Activated CD8-positive, alpha-beta memory T cell treated with anti-CD3 and anti-CD28 coated beads for 36 hours (primary cell): Measurements from ENCODE around the gene SNAPC4. TPM values are rescaled to one million over a fixed set of nuclear protein-coding genes. Genes with fewer than 3 reads are reported as not detected.

Experiments used
- CTCF ChIA-PET: fragments of 350-600 bp; sonication (Branson Sonifier 250); formaldehyde crosslinking; loops from one replicate; lab custom pipeline; 2021; ENCODE audit warnings: antibody characterized with exemption; lab: Charles Lee
- POLR2A ChIA-PET: fragments of 350-600 bp; sonication (Branson Sonifier 250); formaldehyde crosslinking; loops from one replicate; lab custom pipeline; 2021; ENCODE audit warnings: antibody characterized with exemption; lab: Charles Lee
- total RNA-seq, 2 experiments: library from RNA; stranded (reverse); gene quantifications; one replicate each; pipeline ENCODE4 v1.2.3, GENCODE V29; 2021

The SNAPC4 gene
- total RNA-seq, 2 experiments from 2014 or later: 23.4 to 24.5 TPM

DNA sequence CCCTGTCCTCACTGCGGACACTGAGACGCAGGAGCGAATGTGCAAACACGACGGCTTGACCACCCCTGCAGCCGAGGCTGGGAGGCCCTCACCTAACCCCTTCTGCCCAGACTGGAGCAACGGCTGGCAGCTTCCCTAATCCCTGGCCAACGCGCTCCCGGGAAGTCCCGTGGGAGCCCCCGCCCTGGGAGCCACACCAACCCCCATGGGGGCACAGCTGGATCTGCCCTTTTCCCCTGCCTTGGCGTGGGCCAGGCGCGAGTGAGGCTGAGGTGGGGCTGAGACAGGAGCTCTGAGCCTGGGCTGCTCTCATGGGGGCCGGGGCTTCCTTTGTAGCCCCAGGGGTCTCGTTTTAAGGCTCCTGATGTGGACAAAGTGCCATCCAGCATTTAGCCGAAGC is 31.8 kb downstream of the SNAPC4 start:
- ChIA-PET POLR2A (no interaction called here), CTCF (no interaction called here)

DNA sequence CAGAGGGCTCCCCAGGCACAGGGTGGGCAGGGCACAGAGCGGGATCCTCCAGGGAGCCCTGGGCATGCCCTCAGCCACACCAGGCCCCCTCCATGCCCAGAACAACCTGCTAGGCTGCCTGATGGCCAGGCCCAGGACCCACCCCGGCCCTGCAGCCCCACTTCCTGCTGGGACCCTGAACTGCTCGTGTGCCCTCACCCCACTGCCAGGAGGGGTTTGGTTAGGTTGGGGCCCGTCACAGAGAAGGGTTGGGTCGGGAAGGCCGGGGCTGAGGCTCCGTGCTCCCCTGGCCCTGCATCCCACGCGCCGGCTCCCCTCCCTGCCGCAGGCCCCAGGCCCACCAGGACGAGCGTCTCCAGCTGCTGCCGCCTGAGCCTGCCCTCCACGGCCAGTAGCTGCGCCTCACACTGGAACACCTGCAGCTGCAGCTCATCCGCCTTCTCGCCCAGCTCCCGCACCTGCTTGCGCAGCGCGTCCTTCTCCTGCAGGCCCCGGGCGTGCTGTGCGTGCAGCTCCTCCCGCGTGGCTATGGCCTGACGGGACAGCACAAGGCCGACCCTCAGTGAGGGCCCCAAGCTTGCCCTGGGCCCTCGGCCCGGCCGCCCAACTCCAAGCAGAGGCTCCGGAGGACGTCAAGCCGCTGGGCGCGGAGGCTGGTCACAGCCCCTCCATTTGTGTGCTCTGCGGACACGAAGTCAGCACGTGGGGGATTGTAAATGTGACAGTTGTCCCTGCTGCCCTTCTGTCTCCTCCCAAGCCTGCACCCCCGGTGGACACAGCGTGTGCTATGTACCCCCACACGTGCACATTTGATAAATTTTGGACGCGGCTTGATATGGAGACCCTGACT is 32.4 kb downstream of the SNAPC4 start:
- ChIA-PET POLR2A (no interaction called here), CTCF (interaction anchor here (0.9 kb wide), 1 partner anchor 36 kb away, joined by 3 read pairs; no protein-coding TSS in a partner anchor)

DNA sequence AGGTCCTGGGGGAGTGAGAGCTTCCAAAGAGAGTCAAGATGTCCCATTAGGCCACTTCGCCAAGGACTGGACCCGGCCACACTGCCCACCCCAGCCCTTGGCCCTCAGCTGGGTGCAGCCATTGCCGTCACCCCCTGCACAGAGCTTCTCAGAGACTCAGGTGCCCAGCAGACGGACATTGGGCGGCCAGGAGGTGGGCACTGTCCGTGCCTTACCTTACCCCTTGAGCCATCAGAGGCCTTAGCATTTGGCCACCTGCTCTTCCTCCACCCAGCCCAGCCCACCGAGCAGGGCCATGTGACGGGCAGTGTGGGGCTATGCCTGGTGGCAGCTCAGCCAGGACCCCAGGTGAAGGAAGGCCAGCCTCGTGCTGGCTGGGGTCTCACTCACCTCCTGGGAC is 33.1 kb downstream of the SNAPC4 start:
- CTCF ChIA-PET: interaction anchor here (0.5 to 0.9 kb wide), 2 partner anchors 37 to 370 kb away, joined by 3 read pairs; no protein-coding TSS in a partner anchor
- POLR2A ChIA-PET: no interaction called here

DNA sequence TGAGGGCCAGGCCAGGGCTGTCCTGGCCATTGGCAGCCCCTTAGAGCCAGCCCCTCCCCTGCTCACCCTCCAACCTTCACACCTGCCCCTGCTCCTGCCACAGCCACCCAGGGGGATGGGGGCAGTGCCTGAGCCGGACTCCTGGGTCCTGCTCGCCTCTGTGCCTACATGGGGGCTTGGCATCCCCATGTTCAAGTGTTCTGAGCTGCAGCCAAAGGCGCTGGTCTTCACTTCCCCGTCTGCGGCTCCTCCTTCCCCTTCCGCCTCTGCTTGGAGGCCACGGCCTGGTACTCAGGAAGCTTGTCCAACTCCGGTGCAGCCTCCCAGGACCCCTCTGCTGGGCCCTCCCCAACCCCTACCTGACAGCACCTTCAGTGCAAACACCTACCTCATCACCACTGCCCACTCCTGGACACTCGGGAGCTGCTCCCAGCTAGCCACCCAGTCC is 34.2 kb downstream of the SNAPC4 start:
- ChIA-PET CTCF (no interaction called here), POLR2A (no interaction called here)

DNA sequence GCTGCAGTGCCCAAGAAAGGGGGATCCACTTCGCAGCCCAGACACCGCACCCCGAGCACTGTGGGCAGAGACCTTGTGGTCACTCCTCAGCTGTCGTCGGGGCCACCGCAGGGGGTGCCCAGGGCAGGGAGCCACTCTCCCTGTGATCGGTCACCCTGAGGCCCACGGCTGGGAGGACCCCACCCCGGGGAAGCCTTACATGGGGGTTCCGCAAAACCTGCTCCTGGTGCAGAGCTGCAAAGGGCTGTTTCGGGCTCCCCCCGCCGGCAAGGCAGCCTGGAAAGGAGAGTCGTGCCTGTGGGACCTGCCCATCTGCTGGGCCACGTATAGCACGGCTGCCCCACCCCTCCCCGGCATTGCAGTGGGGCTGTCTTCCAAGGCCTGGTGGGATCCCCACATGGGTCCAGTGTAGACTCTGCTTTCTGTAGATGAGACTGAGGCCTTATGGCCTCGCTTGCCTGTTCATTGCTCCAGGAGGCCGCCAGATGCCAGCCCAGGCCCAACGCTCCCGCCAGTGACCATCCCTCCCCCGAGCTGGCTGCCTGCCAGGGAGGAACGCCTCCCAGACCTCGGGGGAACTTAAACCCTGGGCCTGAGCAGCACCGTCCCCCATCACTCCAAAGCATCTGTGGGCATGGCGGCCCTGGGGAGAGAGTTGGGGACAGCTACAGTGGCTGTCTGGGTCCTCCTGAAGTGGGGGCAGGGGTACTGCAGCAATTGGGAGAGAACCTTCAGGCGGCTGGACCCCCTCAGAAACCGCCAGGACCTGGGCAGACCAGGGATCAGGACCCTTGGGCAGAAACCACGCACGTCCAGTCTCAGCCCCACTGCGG is 34.8 kb downstream of the SNAPC4 start:
- CTCF ChIA-PET: interaction anchor here (0.5 to 2.4 kb wide), 2 partner anchors 53 to 203 kb away, joined by 3 to 15 read pairs; no protein-coding TSS in a partner anchor
- POLR2A ChIA-PET: no interaction called here

DNA sequence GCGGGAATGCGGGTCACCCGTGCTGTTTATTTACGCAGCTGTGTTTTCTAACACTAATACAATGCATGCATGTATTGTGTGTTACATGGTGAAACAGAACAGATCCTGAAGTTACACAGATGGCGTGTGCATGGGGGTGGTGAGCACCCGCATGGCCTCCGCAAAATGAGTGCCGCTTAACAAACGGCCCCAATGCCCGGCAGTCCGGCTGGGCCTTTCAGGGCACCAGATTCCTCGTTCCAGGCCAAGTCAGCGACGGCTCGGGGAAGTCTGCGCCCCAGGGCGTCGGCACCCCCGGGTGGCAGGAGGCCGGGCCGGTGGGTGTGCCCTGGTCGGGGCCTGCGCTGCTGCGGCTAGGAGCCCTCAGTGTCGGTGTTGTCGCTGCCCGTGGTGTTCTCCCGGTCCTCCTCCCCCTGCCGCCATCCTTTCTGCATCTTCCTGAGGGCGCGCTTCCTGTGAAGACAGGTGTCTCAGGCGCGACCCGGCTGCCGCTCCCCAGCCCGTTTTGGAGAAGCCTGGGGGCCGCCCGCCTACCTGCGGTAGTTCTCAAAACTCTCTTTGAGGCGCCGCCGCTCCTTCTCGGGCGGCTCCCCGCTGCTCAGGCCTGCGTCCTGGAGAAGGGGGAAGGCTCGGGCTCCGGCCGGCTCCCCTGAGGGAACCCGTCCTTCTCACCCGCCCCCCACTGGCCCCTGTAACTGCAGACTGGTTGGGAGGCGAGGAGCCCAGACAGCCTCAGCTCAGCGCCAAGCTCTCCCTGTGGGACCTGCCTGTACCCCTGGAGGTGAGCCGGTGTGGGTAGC is 35.8 kb downstream of the SNAPC4 start:
- ChIA-PET CTCF (interaction anchor here (0.5 to 2.4 kb wide), 12 partner anchors 10 to 336 kb away, joined by 3 to 15 read pairs (median 3); partner anchors contain the start of gene SNAPC4), POLR2A (interaction anchor here (0.7 to 1.6 kb wide), 4 partner anchors 27 to 877 kb away, joined by 3 to 11 read pairs (median 4); partner anchors contain the start of genes ENTR1, PMPCA, SNAPC4 and TUBB4B)

DNA sequence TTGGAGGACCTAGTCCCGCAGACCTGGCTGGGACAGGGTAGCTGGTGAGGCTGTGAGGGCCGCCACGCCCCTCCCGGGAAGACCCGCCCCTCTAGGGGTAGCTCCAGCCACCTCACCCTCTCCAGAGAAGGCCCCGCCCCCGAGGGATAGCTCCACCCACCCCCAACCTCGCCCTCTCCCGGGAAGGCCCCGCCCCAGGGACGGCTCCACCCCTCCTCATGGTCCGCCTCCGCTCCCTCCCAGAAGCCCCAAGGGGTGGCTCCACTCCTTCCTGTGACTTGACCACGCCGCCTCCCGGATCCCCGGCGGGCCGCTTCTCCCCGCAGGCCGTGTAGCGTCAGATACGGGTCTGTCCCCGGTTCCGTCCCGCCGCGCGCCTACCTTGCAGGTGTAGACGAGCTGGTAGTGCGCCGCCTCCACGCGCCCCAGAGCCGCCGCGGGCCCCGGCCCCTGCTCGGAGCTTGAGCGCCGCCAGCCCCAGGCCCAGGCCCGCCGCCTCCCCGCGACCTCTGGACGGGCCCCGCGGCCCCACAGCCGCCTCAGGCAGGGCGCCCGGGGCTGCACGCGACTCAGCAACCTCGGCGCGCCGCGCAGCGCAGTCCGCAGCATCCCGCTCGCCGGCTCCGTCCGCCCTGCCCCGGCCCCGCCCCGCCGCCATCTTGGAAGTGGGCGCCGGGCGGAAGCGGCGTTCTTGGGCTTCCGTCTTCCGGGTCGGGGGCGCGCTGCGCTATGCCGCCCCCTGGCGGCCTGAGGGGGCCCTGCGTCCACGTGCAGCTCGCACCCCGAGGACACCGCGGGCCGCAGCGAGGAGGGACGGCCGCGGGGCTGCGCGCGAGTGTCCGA is 36.6 kb downstream of the SNAPC4 start, which contains the start of gene DNLZ:
TSS of gene DNLZ (minus strand) at position 639 of the 843 bp plus-strand sequence. CDS start at position 609, 30 bp downstream.
- CTCF ChIA-PET: interaction anchor here (0.6 to 2.4 kb wide), 13 partner anchors 9 to 394 kb away, joined by 3 to 15 read pairs (median 3); partner anchors contain the start of gene SNAPC4
- POLR2A ChIA-PET: interaction anchor here (0.6 to 1.6 kb wide), 11 partner anchors 25 to 878 kb away, joined by 3 to 11 read pairs (median 3); partner anchors contain the start of genes ENTR1, PMPCA, SNAPC4 and TUBB4B

DNA sequence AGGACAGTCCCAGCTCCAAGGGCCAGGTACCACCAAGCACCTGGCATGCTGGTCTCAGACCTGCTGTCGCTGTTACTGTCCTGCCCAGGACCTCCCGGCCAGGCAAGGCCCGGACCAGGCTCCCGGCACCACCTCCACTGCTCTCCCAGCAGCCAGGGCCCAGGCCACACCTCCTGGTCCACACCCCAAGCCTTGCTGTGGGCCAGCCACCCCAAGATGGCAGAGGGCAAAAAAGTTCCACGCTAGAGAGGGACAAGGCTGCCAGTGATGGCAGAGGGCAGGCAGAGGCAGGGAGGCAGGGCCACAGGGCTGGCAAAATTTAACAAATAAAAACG is 37.6 kb downstream of the SNAPC4 start:
- POLR2A ChIA-PET: interaction anchor here (0.6 to 1.6 kb wide), 8 partner anchors 24 to 305 kb away, joined by 3 to 11 read pairs (median 3); partner anchors contain the start of genes ENTR1, PMPCA and SNAPC4
- CTCF ChIA-PET: interaction anchor here (0.9 to 2.4 kb wide), 7 partner anchors 35 to 393 kb away, joined by 3 to 15 read pairs (median 8); partner anchors contain the start of gene SNAPC4

DNA sequence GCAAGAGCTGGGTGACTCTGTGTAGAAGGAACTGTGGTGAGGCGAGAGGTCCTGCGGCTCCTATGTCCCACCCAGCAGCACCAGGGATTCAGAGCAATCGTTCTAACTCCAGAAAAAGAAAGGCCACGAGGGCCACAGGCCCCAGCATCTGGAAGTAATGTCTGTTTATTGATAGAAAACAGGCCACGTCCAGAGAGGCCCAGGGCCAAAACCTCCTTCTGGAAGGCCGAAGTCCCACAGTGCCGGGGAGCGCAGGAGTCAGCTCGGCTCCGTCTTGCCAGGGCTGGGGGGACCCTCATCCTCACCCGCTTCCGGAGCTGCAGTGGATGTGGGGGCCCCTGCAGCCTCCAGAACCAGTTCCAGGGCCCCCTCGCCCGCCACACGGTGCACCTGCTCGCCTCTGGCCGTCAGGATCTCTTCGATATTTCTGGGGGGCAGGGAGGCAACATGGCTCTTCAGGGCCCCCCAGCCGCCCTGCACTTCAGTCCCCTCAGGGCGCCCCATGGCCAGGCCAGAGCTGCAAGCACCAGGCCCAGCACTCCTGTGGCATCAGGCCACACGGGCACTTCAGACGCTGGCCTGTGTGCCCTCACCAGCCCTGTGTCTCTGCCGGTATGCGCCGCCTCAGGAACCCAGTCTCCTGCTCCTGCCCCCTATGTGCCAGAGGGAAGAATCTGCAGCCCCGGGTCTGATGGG is 38.1 kb downstream of the SNAPC4 start:
- ChIA-PET CTCF (interaction anchor here (1.3 to 2.4 kb wide), 4 partner anchors 38 to 76 kb away, joined by 3 to 13 read pairs (median 6); partner anchors contain the start of gene SNAPC4), POLR2A (interaction anchor here (0.9 kb wide), 1 partner anchor 24 kb away, joined by 3 read pairs; no protein-coding TSS in a partner anchor)

DNA sequence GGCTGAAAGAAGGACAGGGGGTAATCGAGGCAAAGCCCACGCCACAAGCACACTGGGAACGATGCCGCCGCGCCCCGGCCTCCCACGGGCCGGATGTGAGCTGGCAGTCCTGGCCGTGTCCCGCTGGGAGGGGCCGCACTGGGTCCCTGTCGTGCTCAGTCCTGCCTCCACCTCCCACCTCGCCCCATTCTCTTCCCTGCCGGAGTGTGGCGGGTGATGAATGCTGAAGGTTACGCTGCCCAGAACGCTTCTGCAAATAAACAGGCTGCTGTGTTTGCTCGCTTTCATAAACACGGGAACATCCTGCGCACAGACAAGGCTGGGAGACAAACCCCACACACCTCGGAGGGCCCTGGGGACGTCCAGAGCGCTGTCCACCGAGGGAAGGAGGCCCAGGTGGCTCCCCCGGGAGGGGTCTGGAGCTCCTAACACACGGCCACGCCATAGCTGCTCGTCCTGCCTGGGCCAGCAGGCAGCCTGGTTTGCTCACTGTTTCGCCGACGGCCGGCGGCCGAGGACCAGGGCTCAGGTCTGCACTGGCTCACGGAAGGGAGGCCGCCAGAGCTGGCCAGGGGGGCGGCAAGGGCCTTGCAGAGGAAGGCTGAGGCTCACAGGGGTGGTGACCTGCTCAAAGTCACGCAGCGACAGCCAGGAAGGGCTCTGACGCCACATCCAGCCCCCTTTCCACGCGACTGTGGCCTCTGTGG is 38.8 kb downstream of the SNAPC4 start:
- POLR2A ChIA-PET: no interaction called here
- CTCF ChIA-PET: no interaction called here

DNA sequence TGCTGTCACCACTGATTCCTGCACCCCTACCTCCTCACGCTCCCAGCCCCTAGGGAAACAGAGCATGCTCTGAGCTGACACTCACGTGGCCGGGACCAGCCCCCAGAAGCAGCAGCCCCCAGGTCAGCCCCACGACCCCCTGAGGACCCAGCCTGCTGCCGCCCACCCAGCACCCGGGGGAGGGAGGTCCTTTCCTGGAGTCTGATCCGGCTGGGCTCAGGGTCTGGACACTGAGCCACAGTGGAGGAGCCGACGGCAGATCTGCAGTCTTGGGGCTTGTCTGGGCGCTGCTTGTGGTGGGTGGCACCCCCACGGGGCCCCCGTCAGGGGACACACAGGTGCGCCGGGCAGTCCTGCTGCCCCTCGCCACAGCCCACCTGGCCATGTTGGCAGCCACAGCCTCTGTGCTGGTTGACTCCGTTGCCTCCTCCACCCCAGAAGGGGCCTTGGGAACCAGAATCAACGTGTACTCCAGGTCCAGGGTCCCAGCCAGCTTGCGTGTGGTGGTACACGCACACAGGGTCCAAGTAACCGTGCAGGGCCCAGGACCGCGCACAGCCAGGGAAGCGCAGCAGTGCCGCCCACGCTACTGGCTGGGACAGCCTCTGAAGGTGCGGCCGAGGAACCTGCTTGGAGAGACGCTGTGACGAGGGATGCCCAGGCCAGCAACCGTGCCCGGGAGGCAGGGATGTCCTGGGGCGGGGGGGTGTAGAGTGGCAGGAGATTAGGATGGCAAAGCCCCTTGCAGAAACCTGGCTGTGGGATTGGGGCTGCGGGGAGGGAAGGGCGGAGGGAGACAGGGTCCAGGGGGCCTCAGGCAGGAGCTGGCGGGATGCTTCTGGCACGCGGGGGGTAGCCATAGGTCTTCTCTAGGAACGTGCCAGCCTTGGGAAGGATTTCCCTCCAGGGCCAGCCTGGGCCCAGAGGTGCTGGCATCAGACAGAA is 39.9 kb downstream of the SNAPC4 start:
- ChIA-PET CTCF (no interaction called here), POLR2A (no interaction called here)

DNA sequence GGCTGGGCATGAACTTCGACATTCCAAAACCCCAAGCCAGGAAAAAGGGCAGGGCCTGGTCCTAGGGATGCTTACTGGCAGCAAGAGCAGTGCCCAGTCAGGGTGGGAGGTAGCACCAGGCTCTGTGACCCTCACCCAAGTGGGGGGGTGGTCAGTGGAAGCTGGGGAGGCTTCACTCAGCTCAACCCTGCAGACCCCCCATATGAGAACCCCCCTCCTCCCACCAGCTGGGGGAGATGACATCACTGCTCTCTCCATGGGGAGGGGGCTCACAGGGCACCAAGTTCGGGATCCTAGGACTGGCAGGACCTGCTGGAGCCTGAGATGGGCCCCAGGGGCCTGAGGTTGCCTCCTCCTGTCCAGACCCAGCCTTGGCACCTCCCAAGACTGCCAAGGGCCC is 41.1 kb downstream of the SNAPC4 start:
- ChIA-PET POLR2A (no interaction called here), CTCF (no interaction called here)

DNA sequence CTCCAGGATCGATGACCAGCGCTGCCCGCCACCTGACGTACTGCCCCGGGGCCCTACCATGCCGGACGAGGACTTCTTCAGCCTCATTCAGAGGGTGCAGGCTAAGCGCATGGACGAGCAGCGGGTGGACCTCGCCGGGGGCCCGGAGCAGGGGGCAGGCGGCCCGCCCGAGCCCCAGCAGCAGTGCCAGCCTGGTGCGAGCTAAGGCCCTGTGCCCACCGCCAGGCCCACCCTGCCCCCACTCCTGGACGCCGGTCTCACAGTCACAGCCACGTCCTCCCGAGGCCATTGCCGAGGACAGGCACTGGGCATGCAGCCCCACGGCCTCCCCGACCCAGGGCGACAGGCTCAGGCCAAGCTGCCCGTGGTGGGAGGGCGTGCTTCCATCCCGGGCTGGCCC is 42.0 kb downstream of the SNAPC4 start:
- CTCF ChIA-PET: no interaction called here
- POLR2A ChIA-PET: no interaction called here

DNA sequence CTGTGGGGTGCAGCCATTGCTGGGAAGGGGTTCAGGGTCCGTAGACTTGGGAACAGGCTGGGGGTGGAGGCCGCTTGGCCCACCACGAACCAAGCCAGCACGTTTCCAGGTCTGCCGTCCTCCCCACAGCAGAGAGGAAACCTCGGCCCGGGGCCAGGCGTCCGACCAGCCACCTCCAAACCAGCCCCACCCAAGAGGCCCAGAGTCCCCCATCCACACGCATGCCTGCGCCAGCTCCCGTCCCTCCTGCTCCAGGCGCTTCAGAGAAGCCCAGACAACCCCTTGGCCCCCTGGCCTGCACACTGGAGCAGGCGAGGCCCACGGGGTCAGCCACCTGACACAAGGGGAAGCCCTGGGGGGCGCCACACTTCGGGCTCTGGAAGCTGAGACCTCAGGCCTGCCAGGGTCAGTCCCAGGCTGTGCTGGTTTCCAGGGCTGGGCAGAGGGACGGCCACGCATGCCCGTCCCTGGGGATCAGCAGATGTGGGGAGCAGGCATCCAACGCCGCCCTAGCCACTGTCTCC is 42.7 kb downstream of the SNAPC4 start:
- ChIA-PET POLR2A (no interaction called here), CTCF (no interaction called here)
